Measurements from ENCODE around the gene TSPEAR.

The TSPEAR gene

GRCh38 chr21:44524414-44525371, 186.7 kb downstream of the TSPEAR start:
- DNase-seq = no peak

- DNase-seq = no peak
These were observed 187.6 kb downstream of the TSPEAR start for GRCh38 chr21:44523567-44524413.

GRCh38 chr21:44522753-44523204, 188.6 kb downstream of the TSPEAR start:
- DNase-seq = no peak

GRCh38 chr21:44521928-44522752, 189.2 kb downstream of the TSPEAR start:
- peak; percentile 15 for DNase-seq

- peak; percentile 13 for DNase-seq
These were observed 190.0 kb downstream of the TSPEAR start for GRCh38 chr21:44521301-44521927.

GRCh38 chr21:44520326-44521300, 190.8 kb downstream of the TSPEAR start:
- peak; percentile 12 for DNase-seq

- DNase-seq = peak; percentile 6
These were observed 191.7 kb downstream of the TSPEAR start for GRCh38 chr21:44519346-44520325.

- no peak for DNase-seq
These were observed 192.7 kb downstream of the TSPEAR start for GRCh38 chr21:44518686-44519085.

GRCh38 chr21:44517175-44517899, 194.0 kb downstream of the TSPEAR start:
- DNase-seq = no peak

- DNase-seq = no peak
These were observed 194.6 kb downstream of the TSPEAR start for GRCh38 chr21:44516828-44517174.

GRCh38 chr21:44516342-44516741, 195.0 kb downstream of the TSPEAR start:
- no peak for DNase-seq

GRCh38 chr21:44515359-44516165, 195.8 kb downstream of the TSPEAR start:
- no peak for DNase-seq

GRCh38 chr21:44514746-44515358, 196.5 kb downstream of the TSPEAR start:
- no peak for DNase-seq

GRCh38 chr21:44514218-44514520, 197.2 kb downstream of the TSPEAR start:
- no peak for DNase-seq

GRCh38 chr21:44513389-44514217, 197.8 kb downstream of the TSPEAR start:
- DNase-seq = no peak

GRCh38 chr21:44512496-44513388, 198.6 kb downstream of the TSPEAR start:
- no peak for DNase-seq

Measured in right hindlimb (tissue), 1 donor.